Stimulated activated CD4-positive, alpha-beta T cell treated with anti-CD3 and anti-CD28 coated beads, Interleukin-4, amount 100 ng/mL, for 24 hours (primary cell): ENCODE data around the gene ZNF532.
A peak's percentile ranks its signal among the peaks of the same experiment; 100 is the strongest.
"Not testable (repeated sequence)": the region's sequence is repeated elsewhere in the genome, so short reads cannot be mapped to it uniquely, and the experiment has no call there.

Source experiments
- DNase-seq: peaks from one replicate; pipeline ENCODE4 v3.0.0-alpha.2; 2020

Gene ZNF532

DNA sequence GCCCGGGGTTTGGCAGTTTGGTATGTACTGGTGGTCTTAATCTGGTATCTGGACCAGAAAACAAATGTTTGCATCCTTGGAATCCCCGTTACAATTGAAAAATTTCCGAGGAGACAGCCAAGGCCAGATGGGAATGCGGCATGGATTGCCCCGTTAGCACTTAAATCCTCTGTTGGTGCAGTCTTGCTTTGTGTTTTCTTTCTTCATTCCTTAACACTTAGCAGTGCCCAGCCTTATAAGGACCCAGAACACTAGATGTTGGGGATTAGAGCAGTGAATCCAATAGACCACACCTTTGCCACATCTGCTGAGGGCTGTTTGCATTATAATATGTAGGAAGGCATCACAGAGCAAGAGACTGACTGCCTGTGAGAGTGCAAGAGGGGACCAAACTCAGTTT, 12.8 kb upstream of the ZNF532 start:
- no peak for DNase-seq

DNA sequence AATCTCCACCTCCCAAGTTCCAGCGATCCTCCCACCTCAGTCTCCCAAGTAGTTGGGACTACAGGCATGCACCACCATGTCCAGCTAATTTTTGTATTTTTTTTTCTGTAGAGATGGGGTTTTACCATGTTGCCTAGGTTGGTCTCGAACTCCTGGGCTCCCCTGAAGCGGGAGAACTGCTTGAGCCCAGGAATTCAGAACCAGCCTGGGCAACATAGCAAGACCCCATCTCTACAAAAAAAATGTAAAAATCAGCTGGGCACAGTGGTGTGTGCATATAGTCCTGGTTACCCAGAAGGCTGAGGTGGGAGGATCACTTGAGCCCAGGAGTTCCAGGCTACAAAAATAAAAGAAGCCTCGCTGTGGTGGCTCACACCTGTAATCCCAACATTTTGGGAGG, 12.0 kb upstream of the ZNF532 start:
- no peak for DNase-seq

DNA sequence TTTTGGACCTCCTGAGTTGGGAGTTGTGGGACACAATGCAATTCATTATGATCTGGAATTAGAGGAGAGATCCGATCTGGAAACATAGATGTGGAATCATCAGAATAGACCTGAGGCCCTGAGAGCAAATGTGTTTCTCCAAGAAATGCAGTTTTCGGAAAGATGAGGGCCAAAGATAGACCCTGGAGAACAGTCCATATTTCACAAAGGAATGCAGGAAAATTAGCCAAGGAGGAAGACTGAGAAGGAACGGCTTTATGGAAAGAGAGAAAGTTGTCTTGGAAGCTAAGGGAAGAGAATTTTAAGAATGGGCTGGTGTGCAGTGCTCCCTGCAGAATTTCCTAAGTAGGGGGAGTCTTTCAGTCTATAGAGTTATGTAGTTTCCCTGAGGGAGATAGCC, 11.1 kb upstream of the ZNF532 start:
- no peak for DNase-seq

DNA sequence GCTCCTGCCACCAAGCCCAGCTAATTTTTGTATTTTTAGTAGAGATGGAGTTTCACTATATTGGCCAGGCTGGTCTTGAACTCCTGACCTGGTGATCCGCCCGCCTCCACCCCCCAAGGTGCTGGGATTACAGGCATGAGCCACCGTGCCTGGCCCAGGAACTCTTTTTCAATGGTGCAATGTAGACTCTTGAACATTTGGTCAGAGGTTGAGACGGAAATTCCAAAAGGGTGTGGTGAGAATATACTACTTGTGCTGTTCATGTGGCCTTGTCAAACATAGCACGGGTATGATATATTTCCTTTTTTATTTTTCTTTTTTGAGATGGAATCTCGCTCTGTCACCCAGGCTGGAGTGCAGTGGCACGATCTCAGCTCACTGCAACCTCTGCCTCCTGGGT, 9.2 kb upstream of the ZNF532 start:
- DNase-seq, result not testable (repeated sequence)

DNA sequence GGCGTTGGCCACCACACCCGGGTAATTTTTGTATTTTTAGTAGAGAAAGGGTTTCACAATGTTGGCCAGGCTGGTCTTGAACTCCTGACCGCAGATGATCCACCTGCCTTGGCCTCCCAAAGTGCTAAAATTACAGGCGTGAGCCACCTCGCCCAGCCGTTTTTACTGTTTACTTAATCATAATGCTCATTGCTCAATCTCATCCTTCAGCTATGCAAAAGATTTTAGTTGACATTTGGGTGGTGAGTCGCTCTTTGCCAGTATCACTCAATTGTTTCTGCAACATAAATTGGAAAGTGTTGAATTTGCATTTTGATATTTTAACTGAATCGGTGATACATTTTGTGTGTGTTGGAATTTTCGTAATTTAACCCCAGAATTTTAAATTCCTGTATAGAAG, 7.8 kb upstream of the ZNF532 start:
- DNase-seq, result no peak

DNA sequence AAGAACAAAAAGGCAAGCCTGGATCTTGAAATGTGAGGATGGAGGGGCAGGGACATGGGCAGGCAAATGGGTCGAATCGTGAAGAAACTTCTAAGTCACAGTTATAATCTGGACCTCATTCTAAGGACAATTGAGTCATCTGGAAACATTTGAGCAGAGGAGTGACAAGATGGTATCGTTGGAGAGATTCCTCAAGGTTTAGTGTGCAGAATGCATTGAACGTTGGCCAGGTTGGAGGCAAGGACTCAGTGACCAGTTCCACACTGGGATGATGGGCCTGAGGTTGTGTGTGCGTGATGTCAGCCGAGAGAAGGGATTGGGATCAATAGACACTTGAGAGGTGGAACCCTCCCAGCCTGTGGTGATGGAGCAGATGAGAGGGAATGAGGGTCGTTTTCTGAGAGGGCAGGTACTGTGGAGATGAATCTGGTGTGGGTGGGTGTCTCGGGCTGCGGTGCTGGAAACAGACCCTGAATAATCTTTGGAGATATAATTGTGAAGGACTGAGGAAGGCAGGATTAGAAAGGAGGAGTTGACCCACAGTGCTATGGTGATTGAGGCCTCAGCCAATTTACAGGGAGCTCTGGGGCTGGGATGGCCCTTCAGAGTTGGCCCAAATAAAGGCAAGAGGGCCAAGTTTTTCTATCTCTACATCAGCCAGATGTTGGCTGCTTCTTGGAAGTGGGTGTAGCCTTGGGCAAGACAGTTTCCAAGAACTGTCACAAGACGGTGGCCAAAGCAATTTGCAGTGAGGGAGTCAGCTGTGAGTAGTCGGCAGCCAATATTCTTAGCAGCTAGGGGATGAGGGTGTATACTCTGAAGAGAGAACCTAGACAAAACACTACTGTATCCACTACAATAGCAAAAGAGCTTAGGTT, 5.8 kb upstream of the ZNF532 start:
- DNase-seq, result no peak

DNA sequence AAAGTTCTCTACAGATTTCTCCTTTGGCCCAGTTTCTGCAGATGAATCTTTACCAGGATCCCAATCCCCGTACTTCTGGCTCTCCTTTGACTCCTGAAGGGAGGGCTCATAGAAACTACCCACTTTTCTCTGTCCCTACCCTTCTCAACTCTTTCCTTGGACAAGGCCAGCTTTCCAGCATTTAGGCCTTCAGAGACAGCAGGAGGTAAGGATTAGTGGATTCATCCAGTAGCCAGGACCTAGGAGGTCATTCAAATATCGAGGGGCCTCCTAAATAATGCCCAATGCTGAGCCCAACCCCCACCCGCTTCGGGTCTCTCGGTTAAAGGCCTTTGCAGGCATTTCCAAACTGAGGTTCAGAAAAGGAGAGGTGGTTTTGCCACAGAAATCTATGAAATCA, 4.8 kb upstream of the ZNF532 start:
- DNase-seq, result no peak

DNA sequence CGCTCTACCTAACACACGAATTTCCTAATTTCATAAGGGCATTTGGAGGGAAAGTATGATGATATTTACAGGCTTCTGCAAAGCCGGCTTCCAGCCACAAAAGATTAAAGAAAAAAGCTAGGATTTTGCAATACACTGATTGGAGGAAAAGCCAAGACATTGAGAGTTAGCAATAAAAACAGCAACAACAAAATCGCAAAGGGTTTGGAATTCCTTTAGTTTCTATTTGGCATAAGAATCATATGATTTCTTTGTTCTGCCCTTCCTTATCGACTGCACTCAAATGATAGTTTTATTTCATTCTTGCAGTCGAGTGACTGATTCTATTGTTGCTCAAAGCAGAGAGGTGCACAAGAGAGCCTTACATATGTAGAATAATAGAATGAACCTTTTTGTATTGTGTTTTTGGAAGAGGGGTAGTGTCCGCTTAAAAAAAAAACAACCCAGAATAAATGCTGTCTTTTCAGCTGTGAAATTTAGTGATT, 3.9 kb upstream of the ZNF532 start:
- no peak for DNase-seq

DNA sequence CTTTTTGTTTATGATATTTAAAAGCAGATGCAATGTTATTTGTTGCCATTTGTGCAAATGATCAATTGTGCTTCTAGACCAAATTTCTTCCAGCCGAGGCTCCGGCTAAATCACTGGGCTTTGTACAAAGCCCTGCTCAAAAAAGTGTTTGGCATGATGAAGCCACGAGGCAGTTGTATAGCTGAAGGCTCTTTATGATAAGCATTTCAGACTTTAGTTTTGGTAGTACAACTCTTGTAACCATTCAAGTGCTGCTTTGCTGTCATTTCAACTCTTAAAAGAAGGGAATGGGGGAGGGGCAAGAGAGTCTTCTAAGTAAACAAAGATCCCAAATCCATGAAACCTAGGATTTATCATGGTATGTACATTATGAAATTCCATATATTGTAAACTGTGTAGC, 3.3 kb upstream of the ZNF532 start:
- DNase-seq, result no peak

DNA sequence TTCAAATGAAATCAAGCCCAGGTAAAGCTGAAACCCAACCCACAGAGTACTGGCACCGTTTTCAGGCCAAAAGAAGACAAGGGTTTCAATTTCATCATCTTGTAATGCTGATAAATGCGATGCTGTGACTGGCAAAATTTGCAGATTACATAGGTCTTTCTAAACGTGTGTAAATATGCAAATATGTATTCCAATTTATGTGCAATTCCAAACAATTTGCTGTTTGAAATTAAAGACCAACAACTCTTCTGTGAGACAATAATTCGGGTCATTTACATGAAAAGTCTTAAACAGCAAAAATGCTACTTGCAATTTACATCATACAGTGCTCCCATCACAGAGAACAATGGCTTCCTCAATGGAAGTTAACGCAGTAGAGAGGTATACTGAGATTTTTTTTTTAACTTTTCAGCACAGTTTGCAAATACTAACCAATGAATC, 2.8 kb upstream of the ZNF532 start:
- no peak for DNase-seq

DNA sequence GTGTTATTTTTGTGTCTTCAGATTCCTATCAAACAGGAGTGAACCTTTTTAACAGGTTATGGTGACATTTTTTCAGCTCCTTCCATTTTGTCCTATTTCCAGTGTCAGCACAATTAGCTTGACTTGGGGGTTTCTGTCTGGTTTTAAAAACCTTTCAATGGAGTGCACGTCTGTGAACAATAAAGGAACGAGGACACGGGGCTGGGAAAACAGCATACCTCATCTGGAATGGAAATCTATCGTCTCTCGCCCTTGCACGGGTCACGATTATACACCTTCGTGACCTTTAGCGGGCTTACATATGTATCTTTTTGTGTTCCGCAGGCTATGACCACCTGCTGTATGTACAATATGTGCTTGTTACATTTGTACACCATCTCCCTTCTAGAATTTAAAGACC, 2.3 kb upstream of the ZNF532 start:
- no peak for DNase-seq

DNA sequence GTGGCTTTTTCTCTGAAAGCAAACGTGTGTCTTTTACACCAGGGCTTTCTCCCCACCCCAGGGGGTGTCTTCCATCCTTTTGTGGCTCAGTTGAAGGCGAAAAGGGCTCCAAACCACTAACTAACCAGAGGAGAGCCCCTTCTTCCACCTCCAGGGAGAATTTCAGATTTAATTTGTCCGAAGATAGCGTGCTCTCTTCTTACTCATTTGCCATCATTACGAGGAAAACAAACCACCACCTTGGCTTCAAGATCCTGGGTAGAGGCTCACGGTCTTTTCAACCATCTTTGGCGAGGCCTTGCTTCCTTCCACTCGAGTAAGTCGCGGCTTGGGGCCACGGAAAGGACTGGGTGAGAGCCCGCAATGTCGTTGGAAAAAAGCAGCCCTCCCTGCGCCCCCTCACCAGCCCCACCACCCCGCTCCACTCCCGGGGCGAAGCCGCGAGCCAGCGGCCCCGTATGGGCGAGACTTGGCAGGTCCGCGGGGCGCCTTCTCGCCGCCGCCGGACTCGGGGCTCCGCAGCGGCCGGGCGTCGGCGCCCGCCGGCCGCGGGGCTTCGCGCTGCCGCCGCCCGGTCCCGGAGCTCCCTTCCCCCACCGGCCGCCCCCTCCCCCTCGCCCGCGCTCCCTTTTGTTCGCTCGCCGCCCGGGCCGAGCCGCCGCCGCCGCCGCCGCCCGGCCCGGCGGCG, 1.7 kb upstream of the ZNF532 start:
- DNase-seq, result no peak

DNA sequence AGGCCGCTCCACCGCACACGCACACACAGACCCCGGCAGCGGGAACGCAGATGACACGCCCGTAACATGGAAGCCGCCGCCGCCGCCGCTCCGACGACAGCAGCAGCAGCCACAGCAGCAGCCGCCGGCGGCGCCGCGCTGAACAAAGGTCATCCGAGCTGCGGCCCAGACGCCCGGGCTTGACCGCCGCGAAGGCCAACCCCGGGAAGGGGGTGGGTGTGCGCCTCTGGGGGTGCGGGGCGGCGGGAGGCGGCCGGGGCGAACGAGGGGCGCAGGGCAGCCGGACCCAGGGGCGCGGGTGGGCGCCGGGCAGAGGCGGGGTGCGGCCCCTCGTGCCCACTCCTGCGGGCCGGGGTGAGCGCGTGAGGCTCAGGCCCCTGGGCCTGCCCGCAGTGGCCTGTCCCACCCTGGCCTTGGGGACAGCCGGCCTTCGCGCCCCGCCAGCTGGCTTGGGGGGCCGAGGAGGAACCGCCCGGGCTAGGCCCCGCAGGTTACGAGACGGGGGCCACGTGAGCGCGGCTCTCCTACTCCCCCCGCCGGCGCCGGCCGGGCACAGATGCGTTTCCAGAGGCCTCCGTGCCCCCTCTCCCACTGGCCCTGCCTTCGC, 1.0 kb upstream of the ZNF532 start:
- peak; percentile 12 for DNase-seq

DNA sequence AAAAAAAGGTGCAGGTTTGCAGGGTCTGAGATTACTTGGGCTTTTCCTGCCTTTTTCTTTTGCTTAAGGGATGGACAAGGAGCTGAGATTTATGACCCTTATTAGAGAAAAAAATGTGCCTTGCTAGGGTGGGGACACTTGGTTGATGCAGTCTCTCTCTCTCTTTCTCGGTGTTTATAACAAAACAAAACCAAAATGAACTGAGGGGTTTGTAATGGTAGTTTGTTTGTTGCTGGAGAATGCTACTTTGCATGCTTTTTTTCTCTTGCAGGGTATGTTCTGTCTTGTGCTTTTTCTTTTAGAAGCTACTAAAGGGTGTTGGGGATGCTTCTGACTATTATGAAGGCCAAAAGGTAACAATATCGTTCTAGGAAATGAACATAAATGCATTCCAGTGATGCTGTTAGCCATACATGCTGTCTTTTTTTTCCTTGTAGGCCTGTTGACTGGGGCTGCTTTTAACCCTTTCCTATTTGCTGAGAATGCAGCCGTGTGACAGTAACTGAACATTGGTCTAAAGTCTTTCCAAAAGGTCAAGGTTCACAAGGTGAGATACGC, 435 bp downstream of the ZNF532 start:
- no peak for DNase-seq

DNA sequence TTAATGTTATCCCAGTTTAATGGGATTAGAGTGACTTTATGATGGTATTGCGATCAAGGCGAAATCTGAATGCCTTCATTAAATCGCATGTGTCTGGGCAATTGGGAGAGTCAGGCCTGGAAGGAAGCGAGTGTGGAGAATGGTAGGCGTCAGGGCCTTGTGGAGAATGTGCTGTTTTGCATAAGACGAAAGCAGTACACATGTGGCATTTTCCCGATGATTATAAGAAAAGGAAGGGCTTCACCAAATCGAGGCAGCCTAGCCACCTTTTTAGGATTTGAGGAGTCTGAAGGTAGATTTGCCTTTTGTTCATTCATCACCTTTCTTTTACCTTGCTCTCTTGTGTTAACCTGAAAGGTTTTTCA, 1.0 kb downstream of the ZNF532 start:
- no peak for DNase-seq

DNA sequence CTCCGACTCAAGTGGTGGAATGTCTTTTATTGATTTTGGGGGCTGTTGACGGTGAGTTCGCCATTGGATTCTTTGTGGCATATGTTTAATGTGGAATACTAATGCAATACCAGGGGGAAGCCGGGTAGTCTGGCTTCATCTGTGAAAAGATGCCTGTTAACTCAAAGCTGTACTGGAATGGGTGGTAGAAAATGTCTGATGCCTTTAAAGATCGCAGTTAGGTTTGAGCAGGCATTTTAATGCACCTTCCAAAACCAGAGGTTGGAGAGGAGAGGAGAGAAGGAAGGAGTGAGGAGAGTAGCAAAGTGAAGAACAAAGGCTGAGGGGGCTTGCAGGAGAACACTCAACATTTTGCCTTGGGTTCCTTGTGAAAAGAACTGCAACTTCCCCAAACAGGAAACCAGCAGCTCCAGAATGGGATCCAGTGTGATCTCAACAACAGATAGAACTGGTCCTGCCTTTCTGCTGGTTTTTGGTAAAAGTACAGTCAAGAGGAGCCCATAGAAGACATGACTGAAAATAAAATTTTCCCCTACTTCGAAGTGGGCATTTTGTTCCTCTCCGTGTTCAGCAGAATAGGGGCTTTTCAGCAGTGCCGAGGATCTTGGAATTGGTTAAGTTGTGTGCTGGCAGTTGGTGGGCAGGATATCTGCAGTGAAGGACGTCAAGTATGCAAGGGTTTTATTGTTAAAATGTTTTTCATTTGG, 1.5 kb downstream of the ZNF532 start:
- no peak for DNase-seq

DNA sequence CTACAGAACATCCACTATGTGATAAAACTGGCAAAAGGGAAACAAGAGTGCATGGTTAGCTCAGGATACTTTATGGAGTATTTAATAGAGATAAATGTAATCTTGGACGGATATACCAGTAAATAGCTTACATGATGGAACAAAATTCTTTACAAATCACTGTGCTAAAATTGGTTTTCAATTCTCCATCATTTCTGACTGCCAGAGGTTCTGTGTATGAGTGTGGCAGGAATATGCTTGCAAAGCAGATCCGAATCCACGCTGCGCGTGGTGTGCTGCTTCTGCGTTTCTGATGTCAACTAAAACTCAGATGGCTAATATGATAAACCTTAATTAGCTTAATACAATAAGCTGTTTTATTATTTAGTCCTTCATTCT, 2.1 kb downstream of the ZNF532 start:
- DNase-seq, result no peak

DNA sequence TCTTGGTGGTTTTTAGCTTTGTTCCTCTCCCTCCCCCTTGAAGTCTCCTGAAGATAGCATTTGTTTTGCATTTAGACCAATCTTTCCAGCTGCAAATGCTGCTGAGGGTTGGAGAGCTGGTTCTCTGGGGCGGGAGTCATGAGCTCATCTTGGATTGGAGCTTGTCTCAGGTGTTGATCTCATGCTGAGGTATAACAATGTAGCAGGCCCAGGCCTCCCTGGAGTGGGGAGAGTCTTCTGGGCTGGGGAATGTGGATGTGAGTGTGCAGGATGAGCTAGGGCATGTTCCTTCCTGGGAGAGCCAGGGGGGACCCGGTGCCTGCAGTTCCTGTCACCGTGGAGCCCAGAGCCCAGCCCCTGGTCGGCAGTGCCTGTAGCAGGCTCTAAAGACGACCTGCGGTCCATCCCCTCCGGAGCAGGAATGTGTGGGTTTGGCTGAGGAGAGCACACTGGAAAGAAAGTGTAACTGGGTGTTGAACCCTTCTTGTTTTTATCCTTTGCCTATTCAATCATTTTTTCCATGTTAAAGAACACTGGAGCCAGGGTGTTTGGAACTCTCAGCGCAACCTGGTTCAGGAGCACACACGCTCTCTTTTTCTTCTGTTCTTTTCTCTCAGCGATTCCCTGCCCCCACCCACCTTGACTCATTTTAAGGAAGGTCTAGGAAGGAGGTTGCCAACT, 2.7 kb downstream of the ZNF532 start:
- no peak for DNase-seq

DNA sequence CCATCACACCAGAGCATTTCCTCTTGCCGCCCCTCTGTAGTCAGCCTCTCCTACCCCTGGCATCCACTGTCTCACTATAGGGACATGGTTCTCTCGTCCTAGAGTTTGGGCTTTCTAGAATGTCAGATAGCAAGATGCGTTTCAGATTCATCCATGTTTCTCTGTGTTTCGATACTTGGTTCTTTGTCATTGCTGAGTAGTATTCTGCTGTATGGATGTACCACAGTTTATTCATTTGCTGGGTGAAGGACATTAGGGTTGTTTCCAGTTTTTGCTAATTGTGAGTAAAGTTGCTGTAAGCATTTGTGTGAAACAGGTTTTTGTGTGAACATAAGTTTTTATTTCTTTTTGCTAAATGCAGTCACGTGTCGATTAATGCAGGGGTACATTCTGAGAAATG, 3.8 kb downstream of the ZNF532 start:
- no peak for DNase-seq

DNA sequence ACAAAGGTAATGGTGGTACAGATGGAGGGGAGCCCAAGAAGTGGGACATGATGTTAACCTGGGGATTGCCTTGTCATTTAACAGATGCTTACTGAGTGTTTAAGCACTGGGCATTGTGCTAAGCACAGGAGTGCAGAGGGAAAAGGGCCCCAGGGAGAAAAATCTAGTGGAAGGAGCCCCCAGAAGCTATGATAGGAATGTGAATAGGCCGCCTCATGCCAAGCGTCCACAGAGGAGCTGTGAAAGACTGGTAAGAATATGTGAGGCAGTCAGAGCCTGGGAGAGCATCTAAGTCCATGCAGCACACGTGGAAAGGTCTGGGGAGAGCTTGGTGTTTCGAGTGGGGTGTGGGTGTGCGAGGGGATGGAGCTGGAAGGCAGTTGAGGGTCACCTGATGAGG, 5.5 kb downstream of the ZNF532 start:
- DNase-seq, result no peak

DNA sequence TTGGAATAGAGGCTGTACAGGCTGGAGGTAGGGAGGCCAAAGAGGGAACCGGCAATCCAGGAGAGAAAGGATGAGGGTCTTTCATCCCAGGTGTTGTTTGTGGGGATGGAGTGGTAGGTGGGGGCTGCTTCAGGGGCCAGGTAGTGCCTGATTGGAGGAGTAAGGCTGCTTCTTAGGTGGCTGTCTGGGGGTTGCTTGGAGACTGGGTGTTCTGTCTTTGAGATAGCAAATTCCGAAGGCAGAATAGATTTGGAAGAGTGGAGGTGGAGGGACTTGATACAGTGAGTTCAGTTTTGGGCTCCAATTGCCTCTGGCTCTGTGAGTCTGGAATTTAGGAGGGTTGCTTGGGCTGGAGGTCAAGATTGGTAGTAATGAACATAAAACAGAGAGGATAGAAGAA, 5.9 kb downstream of the ZNF532 start:
- DNase-seq, result no peak
